Measurements from ENCODE around the gene ABCD2. TPM values are rescaled to one million over a fixed set of nuclear protein-coding genes. Genes with fewer than 3 reads are reported as not detected.

Gene ABCD2
- total RNA-seq, 2 experiments from 2014 or later = 1.6 to 2.2 TPM

- Histone ChIP-seq H3K4me1 (ENCODE audit: insufficient read depth, low read length) (peaks cover 29% of the 10 kb centered on the region), H3K36me3 (ENCODE audit: insufficient read depth, low read length) (no peaks in the 10 kb centered on the region), H3K27me3 (ENCODE audit: control insufficient read depth in 1 of 2, insufficient read depth in 2 of 2, low read length in 2 of 2) (no peaks in the 10 kb centered on the region), H3K9me3 (ENCODE audit: control insufficient read depth in 1 of 2, insufficient read depth in 1 of 2, low read length in 2 of 2) (peaks cover 0 to 3% of the 10 kb centered on the region in 2 experiments), H3K4me3 (ENCODE audit: low read length) (no peak overlapping the region), H3K27ac (ENCODE audit: low read depth in 1 of 2, low read length in 2 of 2) (peak overlapping the region; percentile 74 to 89)
- no peak for TF ChIP-seq CTCF (IDR thresholded peaks at IDR 0.05)
- Mint-ChIP-seq H3K9me3 (no peaks in the 10 kb centered on the region), H3K27ac (no peak overlapping the region), H3K4me1 (ENCODE audit: low read depth) (peaks cover 32% of the 10 kb centered on the region), H3K27me3 (no peaks in the 10 kb centered on the region), H3K36me3 (ENCODE audit: low read depth) (no peaks in the 10 kb centered on the region), H3K4me3 (peak overlapping the region; percentile 62)
- CTCF ChIA-PET = interaction anchor here (0.6 to 1.4 kb wide), 4 partner anchors 10 to 288 kb away, joined by 3 to 5 read pairs (median 4); no protein-coding TSS in a partner anchor
- DNase-seq (peak in 4 of 14 experiments; percentile 34 to 62 (median 42)), ATAC-seq (ENCODE audit: poor library complexity) (no peak)
- intact Hi-C loops (cut with DNase I, micrococcal nuclease) = loop anchor here (5.0 to 10.0 kb wide), 3 partner anchors 60 to 180 kb away; partner anchors contain the start of gene KIF21A (in 1 of the 2)
- POLR2A ChIA-PET = interaction anchor here (0.7 to 1.2 kb wide), 2 partner anchors 9 to 47 kb away, joined by 4 to 5 read pairs; no protein-coding TSS in a partner anchor
Observed at GRCh38 chr12:39622306-39622705, 2.7 kb upstream of the ABCD2 start.

- H3K4me3 ChIP-seq (ENCODE audit: low read length) = peak overlapping the region; percentile 68
- Mint-ChIP-seq H3K27me3 (no peaks in the 10 kb centered on the region), H3K9me3 (no peaks in the 10 kb centered on the region), H3K4me1 (ENCODE audit: low read depth) (peaks cover 29% of the 10 kb centered on the region), H3K36me3 (ENCODE audit: low read depth) (no peaks in the 10 kb centered on the region), H3K27ac (no peak overlapping the region), H3K4me3 (peak overlapping the region; percentile 73)
- ChIA-PET CTCF (interaction anchor here (1.1 to 1.4 kb wide), 3 partner anchors 9 to 16 kb away, joined by 3 to 5 read pairs (median 5); no protein-coding TSS in a partner anchor), POLR2A (interaction anchor here (0.7 to 1.2 kb wide), 2 partner anchors 9 to 48 kb away, joined by 4 to 5 read pairs; no protein-coding TSS in a partner anchor)
- peak overlapping the region; percentile 74 to 89 for H3K27ac ChIP-seq (ENCODE audit: low read depth in 1 of 2, low read length in 2 of 2)
- H3K4me1 ChIP-seq (ENCODE audit: insufficient read depth, low read length) = peaks cover 29% of the 10 kb centered on the region
- H3K36me3 ChIP-seq (ENCODE audit: insufficient read depth, low read length) = no peaks in the 10 kb centered on the region
- DNase-seq (no peak), ATAC-seq (ENCODE audit: poor library complexity) (no peak)
- TF ChIP-seq CTCF (IDR thresholded peaks at IDR 0.05) = no peak
- H3K9me3 ChIP-seq (ENCODE audit: control insufficient read depth in 1 of 2, insufficient read depth in 1 of 2, low read length in 2 of 2) = peaks cover 0 to 3% of the 10 kb centered on the region in 2 experiments
- intact Hi-C loops (cut with DNase I, micrococcal nuclease) = loop anchor here (5.0 to 10.0 kb wide), 3 partner anchors 61 to 179 kb away; partner anchors contain the start of gene KIF21A (in 1 of the 2)
- H3K27me3 ChIP-seq (ENCODE audit: control insufficient read depth in 1 of 2, insufficient read depth in 2 of 2, low read length in 2 of 2) = no peaks in the 10 kb centered on the region
Observed at GRCh38 chr12:39621670-39622069, 2.1 kb upstream of the ABCD2 start.

GRCh38 chr12:39620659-39621658 lies 1.4 kb upstream of the ABCD2 start:
- TF ChIP-seq CTCF (IDR thresholded peaks at IDR 0.05) = no peak
- Histone ChIP-seq H3K27ac (ENCODE audit: low read depth in 1 of 2, low read length in 2 of 2) (peak overlapping the region; percentile 74 to 89), H3K9me3 (ENCODE audit: control insufficient read depth in 1 of 2, insufficient read depth in 1 of 2, low read length in 2 of 2) (peaks cover 0 to 1% of the 10 kb centered on the region in 2 experiments), H3K27me3 (ENCODE audit: control insufficient read depth in 1 of 2, insufficient read depth in 2 of 2, low read length in 2 of 2) (no peaks in the 10 kb centered on the region), H3K4me3 (ENCODE audit: low read length) (peak overlapping the region; percentile 68), H3K36me3 (ENCODE audit: insufficient read depth, low read length) (no peaks in the 10 kb centered on the region), H3K4me1 (ENCODE audit: insufficient read depth, low read length) (peaks cover 23% of the 10 kb centered on the region)
- intact Hi-C loops (cut with DNase I, micrococcal nuclease) = loop anchor here (5.0 to 10.0 kb wide), 3 partner anchors 61 to 179 kb away; partner anchors contain the start of gene KIF21A (in 1 of the 2)
- Mint-ChIP-seq H3K27me3 (no peaks in the 10 kb centered on the region), H3K9me3 (no peaks in the 10 kb centered on the region), H3K4me1 (ENCODE audit: low read depth) (peaks cover 29% of the 10 kb centered on the region), H3K36me3 (ENCODE audit: low read depth) (no peaks in the 10 kb centered on the region), H3K27ac (no peak overlapping the region), H3K4me3 (peak overlapping the region; percentile 73)
- ATAC-seq (ENCODE audit: poor library complexity) (no peak), DNase-seq (peak in 11 of 14 experiments; percentile 24 to 72 (median 40))
- ChIA-PET POLR2A (interaction anchor here (0.7 to 2.8 kb wide), 16 partner anchors 8 to 178 kb away, joined by 3 to 33 read pairs (median 6); partner anchors contain the start of gene KIF21A), CTCF (interaction anchor here (1.3 to 2.4 kb wide), 3 partner anchors 8 to 17 kb away, joined by 5 to 11 read pairs (median 7); no protein-coding TSS in a partner anchor)

All from CD4-positive, alpha-beta T cell (primary cell).